Central memory CD4-positive, alpha-beta T cell (primary cell): ENCODE measurements around the gene IL1R2.
"Not testable (repeated sequence)": the region's sequence is repeated elsewhere in the genome, so short reads cannot be mapped to it uniquely, and the experiment has no call there.

Experiments
- DNase-seq: peaks from one replicate; pipeline ENCODE4 v3.0.0; 2022

IL1R2 gene

GRCh38 chr2:102000813-102001766 is 9.3 kb downstream of the IL1R2 start:
- no peak for DNase-seq

- DNase-seq: no peak
These were observed 10.0 kb downstream of the IL1R2 start for GRCh38 chr2:102001767-102002142.

- no peak for DNase-seq
These were observed 10.5 kb downstream of the IL1R2 start for GRCh38 chr2:102002228-102002627.

GRCh38 chr2:102002909-102003308 is 11.1 kb downstream of the IL1R2 start:
- DNase-seq: not testable (repeated sequence)

- DNase-seq: no peak
These were observed 11.9 kb downstream of the IL1R2 start for GRCh38 chr2:102003696-102004095.

GRCh38 chr2:102004581-102004980 is 12.8 kb downstream of the IL1R2 start:
- no peak for DNase-seq

GRCh38 chr2:102005449-102005848 is 13.7 kb downstream of the IL1R2 start:
- DNase-seq: no peak

- DNase-seq: no peak
These were observed 14.5 kb downstream of the IL1R2 start for GRCh38 chr2:102005989-102006885.

- DNase-seq: no peak
These were observed 15.1 kb downstream of the IL1R2 start for GRCh38 chr2:102006886-102007278.

- no peak for DNase-seq
These were observed 16.7 kb downstream of the IL1R2 start for GRCh38 chr2:102008490-102008889.

GRCh38 chr2:102009557-102009956 is 17.8 kb downstream of the IL1R2 start:
- DNase-seq: no peak

GRCh38 chr2:102010902-102011301 is 19.1 kb downstream of the IL1R2 start:
- DNase-seq: no peak

GRCh38 chr2:102012061-102012614 is 20.4 kb downstream of the IL1R2 start:
- no peak for DNase-seq

- DNase-seq: no peak
These were observed 21.7 kb downstream of the IL1R2 start for GRCh38 chr2:102013206-102014040.

- DNase-seq: no peak
These were observed 22.2 kb downstream of the IL1R2 start for GRCh38 chr2:102014041-102014345.

GRCh38 chr2:102015399-102015798 is 23.6 kb downstream of the IL1R2 start:
- DNase-seq: no peak

- DNase-seq: no peak
These were observed 24.7 kb downstream of the IL1R2 start for GRCh38 chr2:102016399-102016955.

GRCh38 chr2:102018823-102019445 is 27.2 kb downstream of the IL1R2 start:
- DNase-seq: no peak

GRCh38 chr2:102020596-102021170 is 28.9 kb downstream of the IL1R2 start:
- DNase-seq: peak; percentile 68

GRCh38 chr2:102021779-102022178 is 30.0 kb downstream of the IL1R2 start:
- no peak for DNase-seq

GRCh38 chr2:102022884-102023539 is 31.3 kb downstream of the IL1R2 start:
- DNase-seq: no peak
